HG03108 (cell line): ENCODE results near the gene NT5M.
"Not testable (repeated sequence)": the region's sequence is repeated elsewhere in the genome, so short reads cannot be mapped to it uniquely, and the experiment has no call there.

Source experiments
- ATAC-seq: cut with Tn5 transposase; IDR thresholded peaks from one replicate; pipeline ENCODE4 v1.9.1; 2021; ENCODE audit warnings: moderate library complexity; ENCODE audit not compliant: unreplicated experiment

NT5M gene

DNA sequence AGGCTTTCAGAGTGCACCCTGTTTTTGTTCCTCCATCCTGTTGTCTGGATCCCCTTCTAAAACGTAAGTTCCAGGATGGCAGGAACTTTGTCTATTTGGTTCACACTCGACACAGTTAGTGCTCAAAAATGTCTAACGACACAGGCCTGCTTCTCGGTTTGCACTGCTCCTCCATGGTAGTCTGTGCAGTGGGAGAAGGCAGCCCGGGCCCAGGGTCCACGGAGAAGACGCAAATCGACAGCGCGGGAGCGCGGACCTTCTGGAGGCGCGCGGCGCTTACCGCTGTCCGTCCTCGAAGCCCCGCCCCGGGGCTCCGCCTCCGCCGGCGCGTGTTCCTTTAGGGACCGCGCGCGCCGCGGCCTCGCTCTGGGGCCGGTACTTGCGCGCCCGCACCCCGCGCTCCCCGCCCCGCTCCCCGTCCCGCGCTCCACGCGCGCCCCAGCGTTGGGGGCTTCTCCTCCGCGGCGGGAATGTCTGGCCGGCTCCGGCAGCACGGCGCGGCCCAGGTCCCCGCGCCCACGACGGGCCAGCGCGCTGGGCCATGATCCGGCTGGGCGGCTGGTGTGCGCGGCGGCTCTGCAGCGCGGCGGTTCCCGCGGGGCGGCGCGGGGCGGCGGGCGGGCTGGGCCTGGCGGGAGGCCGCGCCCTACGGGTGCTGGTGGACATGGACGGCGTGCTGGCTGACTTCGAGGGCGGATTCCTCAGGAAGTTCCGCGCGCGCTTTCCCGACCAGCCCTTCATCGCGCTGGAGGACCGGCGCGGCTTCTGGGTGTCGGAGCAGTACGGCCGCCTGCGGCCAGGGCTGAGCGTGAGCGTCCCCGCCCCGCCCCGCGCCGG, at the start of gene NT5M:
Gene NT5M (plus strand): TSS at position 364 of the 837 bp plus-strand sequence. CDS start 178 bp downstream, at position 542.
- peak; percentile 53 for ATAC-seq

DNA sequence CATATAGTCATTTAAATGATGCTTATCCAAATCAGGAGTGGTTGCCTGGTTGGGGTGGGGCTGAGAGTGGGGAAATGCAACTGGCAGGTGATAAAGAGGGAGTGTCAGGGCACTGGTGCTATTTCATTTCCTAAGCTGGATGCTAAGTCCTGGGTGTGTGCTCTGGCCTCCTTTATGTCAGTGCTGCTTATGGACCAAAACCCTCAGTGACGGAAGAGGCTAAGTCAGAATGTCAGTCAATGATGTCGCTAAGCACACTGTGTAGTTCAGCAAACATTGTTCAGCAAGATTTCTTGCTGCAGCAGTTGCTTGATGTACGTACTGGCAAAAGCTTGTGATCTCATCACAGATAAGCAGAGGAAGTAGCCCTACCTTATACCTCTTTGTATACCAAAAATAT, 49.8 kb upstream of the NT5M start:
- no peak for ATAC-seq

GRCh38 chr17:17254036-17254435, 49.1 kb upstream of the NT5M start:
- no peak for ATAC-seq

- ATAC-seq: not testable (repeated sequence)
Measured at GRCh38 chr17:17255689-17256088, 47.5 kb upstream of the NT5M start.

GRCh38 chr17:17256316-17256715, 46.9 kb upstream of the NT5M start:
- no peak for ATAC-seq

DNA sequence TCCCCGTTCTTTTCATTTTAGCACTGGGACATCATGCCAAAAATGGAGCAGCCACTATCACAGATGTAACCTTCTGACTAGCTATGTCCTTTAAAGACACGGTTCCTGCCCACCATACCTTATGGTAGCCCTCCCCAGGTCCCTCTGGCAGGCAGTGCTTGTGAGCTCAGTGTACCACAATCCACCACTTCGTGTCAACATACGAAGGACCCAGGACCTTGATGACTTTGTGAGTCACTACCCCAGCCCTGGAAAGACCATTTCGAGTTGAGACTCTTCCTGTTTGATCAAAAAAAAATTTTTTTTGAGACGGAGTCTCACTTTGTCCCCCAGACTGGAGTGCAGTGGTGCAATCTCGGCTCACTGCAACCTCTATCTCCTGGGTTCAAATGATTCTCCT, 45.2 kb upstream of the NT5M start:
- ATAC-seq: no peak

DNA sequence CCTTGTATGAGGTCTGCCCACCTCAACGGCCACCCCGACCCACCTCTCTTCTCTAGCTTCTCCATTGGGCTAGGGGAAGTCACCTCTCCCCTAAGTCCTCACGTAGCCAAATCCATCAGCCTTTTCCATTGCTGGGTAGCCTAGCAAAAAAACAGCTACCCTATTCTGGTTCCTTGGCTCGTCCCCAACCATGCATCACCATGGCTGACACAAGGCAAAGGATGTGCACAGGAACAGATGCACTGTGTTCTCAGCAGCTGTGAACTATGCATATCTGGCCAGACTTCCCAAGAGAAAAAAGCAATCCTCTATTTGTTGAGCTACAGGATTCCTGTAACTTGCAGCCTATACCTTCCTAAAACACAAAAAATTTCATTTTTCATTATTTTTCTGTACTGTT, 44.2 kb upstream of the NT5M start:
- ATAC-seq: no peak

DNA sequence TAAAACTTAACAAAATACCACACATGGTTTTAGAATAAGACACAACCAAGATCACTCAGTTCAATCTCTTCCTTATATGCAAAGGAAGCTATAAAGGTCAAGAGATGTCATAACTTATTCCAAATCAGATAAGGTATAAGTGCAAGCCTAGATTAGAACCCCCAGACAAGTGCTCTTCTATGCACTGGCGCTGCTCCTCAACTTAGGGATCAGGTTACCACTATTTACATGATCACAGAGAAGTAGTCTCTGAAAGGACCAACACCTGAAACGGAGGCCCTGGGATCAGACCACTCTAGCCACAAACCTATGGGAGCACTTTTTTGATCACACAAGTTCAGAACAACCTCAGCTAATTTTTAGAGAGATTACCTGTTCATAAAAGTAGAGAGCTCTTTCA, 38.7 kb upstream of the NT5M start:
- ATAC-seq: no peak

DNA sequence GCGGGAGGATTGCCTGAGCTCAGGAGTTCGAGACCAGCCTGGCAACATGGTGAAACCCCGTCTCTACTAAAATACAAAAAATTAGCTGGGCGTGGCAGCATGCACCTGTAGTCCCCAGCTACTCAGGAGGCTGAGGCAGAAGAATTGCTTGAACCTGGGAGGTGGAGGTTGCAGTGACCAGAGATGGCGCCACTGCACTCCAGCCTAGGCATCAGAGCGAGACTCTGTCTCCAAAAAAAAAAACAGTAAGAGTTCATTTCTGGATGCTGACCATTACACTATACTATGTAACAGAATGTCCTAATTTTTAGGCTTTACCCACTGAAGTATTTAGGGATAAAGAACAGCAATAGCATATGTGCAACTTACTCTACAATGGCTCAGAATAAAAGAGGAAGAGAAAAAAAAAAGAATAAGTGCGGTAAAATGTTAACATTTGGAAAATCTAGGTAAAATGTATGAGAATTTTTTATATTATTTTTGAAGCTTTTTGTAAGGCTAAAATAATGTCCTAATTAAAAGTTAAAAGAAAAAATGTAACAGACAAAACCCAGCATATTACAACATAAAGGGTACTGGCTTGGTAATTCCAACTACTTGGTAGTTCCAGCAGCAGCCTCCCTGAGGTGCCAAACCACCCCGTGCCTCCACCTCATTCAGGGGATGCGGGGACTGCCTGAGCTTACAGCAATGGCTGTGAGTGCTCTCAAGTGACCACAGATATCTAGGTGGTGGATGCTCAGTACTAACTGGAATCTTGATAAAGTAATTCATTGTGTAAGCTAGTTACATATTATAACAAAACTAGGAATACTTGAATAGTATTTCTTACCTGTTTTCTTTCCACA, 33.0 kb upstream of the NT5M start:
- ATAC-seq: no peak

GRCh38 chr17:17275971-17276370, 27.2 kb upstream of the NT5M start:
- no peak for ATAC-seq

- ATAC-seq: not testable (repeated sequence)
Measured at GRCh38 chr17:17277431-17277830, 25.7 kb upstream of the NT5M start.

DNA sequence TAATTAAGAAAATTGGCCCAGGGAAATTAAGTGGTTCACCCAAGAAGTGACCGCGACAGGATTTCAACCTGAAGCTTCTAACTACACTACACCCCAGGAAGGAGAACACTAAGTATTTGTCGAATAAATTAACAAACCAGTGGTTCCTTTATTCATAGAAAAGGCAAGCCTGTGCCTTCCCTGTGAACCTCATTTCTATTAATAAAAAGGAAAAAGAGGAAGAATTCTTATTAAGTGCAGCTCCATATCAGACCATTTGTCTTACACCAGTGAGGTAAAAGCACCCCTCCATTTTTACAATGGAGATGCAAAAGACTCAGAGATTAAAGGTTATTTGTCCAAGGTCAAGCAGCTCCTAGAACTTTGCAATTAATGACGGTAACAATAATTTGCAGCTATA, 23.9 kb upstream of the NT5M start:
- ATAC-seq: no peak

DNA sequence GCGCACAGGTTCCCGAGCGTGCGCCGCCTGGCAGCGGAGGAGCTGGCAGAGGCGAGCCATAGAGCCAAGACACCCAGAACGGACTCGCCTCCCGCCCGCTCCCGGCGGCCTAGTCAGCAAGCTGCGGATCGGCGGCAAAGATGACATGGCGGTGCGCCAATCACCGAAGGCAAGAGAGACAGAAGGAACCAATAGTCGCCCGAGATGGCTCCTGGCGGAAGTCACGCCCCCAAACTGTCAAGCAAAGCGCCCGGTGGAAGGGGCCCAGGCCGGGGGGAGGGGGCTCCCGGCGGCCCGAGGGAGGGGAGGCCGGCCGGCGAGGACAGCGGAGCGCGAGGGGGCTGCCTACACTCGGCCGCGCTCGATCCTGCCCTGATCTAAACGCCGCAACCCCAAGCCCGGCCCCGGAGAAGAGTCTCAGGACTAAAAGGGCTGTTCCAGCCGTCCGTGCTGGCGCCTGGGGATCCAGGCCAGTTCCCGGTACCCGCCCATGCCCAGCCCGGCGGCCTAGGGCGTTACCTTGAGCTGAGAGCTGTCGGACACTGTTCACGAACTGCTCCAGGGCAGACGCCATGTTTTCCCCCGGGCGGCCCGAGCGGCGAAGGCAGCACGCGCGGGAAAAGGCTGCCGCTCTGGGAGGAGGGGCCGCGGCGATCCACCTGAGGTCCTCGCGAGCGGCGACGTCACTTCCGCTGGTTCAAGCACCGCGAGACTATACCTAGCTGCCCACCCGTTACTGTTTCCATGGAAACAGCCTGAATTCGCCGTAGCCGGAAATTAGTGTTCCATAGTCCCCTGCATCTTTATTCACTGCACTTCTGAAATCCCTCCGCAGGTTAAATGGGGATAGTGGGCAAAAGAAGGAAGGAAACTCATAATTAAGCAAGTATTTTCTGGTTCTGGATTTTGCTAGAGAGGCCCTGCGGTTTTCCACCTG, 22.3 kb upstream of the NT5M start, which contains the start of gene COPS3:
Gene COPS3 (minus strand): TSS at position 634 of the 937 bp plus-strand sequence. CDS start 60 bp downstream, at position 574.
- peak; percentile 89 for ATAC-seq

- no peak for ATAC-seq
Measured at GRCh38 chr17:17285951-17286350, 17.2 kb upstream of the NT5M start.

- no peak for ATAC-seq
Measured at GRCh38 chr17:17289086-17289485, 14.1 kb upstream of the NT5M start.

- no peak for ATAC-seq
Measured at GRCh38 chr17:17289701-17290100, 13.5 kb upstream of the NT5M start.

- no peak for ATAC-seq
Measured at GRCh38 chr17:17295141-17295540, 8.0 kb upstream of the NT5M start.

- no peak for ATAC-seq
Measured at GRCh38 chr17:17297217-17297616, 6.0 kb upstream of the NT5M start.

DNA sequence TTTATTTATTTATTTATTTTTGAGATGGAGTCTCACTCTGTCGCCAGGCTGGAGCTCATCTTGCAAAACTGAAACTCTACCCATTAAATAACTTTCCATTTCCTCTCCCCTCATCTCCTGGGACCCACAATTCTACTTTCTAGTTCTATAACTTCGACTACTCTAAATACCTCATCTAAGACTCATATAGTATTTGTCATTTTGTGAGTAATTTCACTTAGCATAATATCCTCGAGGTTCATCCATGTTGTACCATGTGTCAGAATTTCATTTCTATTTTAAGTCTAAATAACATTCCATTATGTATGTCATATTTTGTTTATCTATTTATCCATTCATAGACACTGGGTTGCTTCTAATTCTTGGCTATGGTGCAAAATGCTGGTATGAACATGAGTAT, 5.1 kb upstream of the NT5M start:
- ATAC-seq: no peak

DNA sequence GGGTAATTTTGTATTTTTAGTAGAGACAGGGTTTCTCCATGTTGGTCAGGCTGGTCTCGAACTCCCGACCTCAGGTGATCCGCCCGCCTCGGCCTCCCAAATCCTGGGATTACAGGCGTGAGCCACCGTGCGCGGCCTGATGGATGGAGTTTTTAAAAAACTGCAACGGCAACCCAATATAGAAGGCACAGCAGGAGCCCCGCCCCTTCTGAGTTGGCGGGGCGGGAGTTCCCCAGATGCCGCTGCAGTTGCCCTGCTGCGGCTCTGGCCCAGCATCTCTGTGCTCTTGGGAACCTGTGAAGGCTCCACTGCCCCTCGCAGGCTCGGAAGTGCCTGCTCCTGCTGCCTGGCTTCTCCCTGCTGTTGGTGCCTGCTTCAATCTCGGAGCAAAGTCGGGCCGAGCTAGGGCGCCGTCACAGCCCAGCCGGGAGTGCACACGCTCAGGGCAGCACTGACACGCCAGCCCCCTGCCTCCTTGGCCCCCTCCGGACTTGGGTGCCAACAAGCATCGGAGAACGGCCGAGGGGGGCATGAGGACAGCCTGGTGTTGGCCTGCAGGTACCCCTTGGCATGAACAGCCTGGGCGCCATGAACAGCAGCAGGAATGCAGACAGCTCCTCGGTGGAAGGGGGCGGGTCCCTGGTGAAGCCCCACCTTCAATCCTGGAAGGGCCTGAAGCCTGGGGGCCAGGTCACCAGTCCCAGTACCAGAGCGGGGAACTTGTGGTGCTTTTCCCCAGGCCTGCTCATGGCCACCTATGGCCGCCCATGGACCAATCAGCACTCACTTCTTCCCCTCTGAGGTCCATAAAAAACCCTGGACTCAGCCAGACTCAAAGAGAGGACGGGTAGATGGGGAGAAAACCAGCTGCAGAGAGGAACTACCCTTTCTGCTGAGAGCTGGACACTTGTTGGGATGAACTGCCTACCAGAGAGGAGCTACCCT, 2.3 kb upstream of the NT5M start:
- no peak for ATAC-seq
